ENCODE measurements around the gene ATP2B2. TPM values are rescaled to one million over a fixed set of nuclear protein-coding genes. Genes with fewer than 3 reads are reported as not detected.

ATP2B2 gene
- total RNA-seq, 1 donor from 2014 or later, result 0.42 TPM

DNA sequence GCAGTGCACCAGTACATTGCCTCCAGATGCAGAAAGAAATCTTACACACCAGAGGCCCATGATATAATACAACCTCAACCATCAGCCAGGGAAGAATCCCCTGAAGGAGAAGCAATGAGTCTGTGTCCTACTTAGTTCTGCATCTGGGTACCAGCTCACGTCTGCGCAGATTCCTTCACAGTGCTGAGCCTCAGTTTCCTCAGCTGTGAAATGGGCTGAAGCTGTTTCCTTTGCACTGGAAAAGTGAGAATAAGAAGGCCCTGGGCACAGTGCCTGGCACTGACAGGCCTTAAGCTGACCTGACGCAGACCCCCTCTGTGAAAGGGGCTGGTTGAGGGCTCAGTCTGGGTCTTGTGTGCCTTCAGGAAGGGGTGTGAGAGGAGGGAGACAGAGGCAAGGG is 20.7 kb downstream of the ATP2B2 start:
- TF ChIP-seq, protein P1, sequence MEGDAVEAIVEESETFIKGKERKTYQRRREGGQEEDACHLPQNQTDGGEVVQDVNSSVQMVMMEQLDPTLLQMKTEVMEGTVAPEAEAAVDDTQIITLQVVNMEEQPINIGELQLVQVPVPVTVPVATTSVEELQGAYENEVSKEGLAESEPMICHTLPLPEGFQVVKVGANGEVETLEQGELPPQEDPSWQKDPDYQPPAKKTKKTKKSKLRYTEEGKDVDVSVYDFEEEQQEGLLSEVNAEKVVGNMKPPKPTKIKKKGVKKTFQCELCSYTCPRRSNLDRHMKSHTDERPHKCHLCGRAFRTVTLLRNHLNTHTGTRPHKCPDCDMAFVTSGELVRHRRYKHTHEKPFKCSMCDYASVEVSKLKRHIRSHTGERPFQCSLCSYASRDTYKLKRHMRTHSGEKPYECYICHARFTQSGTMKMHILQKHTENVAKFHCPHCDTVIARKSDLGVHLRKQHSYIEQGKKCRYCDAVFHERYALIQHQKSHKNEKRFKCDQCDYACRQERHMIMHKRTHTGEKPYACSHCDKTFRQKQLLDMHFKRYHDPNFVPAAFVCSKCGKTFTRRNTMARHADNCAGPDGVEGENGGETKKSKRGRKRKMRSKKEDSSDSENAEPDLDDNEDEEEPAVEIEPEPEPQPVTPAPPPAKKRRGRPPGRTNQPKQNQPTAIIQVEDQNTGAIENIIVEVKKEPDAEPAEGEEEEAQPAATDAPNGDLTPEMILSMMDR (conservative IDR thresholded peaks at IDR 0.05), result no peak
- H3K4me1 Mint-ChIP-seq, result no peaks in the 10 kb centered on the region
- H3K36me3 Mint-ChIP-seq (ENCODE audit: low read depth), result no peaks in the 10 kb centered on the region
- no peak overlapping the region for H3K4me3 Mint-ChIP-seq
- H3K27ac Mint-ChIP-seq (ENCODE audit: unreplicated experiment), result no peak overlapping the region
- no peak for DNase-seq (ENCODE audit: low read depth, low spot score)
- no peaks in the 10 kb centered on the region for H3K9me3 Mint-ChIP-seq
- H3K27me3 Mint-ChIP-seq (ENCODE audit: low read depth), result peaks cover 9% of the 10 kb centered on the region

DNA sequence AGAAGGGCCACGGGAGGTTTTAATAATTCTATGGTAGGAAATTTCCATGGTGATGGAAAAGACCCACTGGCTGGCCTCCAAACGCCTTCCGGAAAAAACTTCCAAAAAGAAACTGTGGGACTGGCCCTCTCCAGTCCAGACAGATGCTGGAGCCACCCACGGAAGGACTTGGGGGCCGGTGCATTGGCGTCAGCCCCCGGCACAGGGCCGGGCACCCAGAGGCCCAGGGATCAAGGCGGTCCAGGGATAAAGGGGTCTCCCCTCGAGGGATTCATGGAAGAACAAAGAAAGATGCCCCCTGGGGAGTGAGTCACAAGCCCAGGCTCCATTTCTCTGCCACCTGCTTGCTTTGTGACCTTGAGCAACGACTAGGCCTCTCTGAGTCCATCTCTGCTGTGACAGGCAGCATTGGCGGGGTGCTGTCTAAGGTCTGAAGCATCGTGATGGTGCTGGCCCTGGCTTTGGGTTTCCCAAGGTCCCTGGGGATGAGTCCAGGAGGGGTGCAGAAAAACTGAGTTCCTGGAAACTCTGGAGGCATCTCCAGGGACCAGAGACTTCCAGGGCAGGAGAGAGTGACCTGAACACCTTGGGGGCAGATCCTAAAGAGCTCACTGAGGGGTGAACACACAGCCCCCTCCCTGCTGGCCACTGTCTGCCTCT is 21.6 kb downstream of the ATP2B2 start:
- H3K36me3 Mint-ChIP-seq (ENCODE audit: low read depth), result no peaks in the 10 kb centered on the region
- TF ChIP-seq, protein P1 (conservative IDR thresholded peaks at IDR 0.05), result no peak

DNA sequence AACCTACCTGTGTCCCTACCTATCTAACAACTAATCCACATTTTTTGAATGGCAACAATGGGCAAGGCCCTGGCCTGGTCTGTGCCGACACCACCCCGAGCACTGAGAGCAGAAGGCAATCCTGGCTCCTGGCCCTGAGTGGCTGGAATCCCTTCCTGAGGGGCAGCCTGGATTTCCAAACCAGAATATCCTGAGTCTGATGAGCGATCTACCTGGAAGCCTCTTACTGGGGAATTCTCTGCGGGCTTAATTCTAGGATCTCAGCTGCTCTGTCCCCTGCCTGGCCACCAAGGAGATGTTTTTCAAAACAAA is 22.1 kb downstream of the ATP2B2 start:
- Mint-ChIP-seq H3K4me1 (no peaks in the 10 kb centered on the region), H3K9me3 (peaks cover 7% of the 10 kb centered on the region), H3K4me3 (no peak overlapping the region), H3K27ac (ENCODE audit: unreplicated experiment) (peak overlapping the region; percentile 90), H3K27me3 (ENCODE audit: low read depth) (peaks cover 3% of the 10 kb centered on the region), H3K36me3 (ENCODE audit: low read depth) (no peaks in the 10 kb centered on the region)
- no peak for DNase-seq (ENCODE audit: low read depth, low spot score)
- TF ChIP-seq, protein P1 (conservative IDR thresholded peaks at IDR 0.05), result no peak

More for the DNA sequence above, 21.6 kb downstream of the ATP2B2 start:
- H3K4me1 Mint-ChIP-seq, result no peaks in the 10 kb centered on the region
- no peak overlapping the region for H3K4me3 Mint-ChIP-seq
- H3K27ac Mint-ChIP-seq (ENCODE audit: unreplicated experiment), result peak overlapping the region; percentile 12
- peaks cover 8% of the 10 kb centered on the region for H3K27me3 Mint-ChIP-seq (ENCODE audit: low read depth)
- no peak for DNase-seq (ENCODE audit: low read depth, low spot score)
- H3K9me3 Mint-ChIP-seq, result peaks cover 3% of the 10 kb centered on the region

DNA sequence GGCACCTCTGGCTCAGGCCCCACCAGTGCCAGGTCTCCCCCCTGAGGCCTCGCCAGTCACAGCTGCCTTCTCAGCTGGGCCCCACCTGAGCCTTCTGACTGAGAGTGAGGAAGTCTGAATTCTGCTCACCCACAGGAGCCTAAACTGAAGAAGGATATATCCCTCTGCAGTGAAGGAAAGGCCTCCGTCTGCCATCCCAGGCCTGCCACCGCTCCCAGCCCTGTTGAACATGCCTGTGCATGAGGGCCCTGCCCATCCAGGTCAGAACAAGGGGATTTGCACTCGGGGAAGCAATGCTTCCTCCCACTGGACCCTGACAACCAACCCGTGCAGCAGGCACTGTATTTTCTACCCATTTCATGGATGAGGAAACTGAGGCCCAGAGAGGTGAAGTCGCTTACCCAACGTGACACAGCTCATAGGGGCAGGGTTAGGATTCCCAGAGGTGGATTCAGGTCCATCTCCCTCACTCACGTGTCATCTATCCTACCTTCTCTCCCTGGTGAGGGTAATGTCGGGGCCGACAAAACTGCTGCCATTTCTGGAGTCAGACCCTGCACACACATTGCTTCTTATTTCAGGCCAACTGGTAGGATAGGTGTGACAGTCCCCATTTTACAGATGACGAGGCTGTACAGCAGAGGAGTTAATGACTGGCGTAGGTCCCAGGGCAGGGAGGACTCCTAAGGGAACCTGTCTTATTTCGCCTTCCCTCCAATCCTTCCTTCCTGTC is 22.6 kb downstream of the ATP2B2 start:
- TF ChIP-seq, protein P1 (conservative IDR thresholded peaks at IDR 0.05), result no peak

DNA sequence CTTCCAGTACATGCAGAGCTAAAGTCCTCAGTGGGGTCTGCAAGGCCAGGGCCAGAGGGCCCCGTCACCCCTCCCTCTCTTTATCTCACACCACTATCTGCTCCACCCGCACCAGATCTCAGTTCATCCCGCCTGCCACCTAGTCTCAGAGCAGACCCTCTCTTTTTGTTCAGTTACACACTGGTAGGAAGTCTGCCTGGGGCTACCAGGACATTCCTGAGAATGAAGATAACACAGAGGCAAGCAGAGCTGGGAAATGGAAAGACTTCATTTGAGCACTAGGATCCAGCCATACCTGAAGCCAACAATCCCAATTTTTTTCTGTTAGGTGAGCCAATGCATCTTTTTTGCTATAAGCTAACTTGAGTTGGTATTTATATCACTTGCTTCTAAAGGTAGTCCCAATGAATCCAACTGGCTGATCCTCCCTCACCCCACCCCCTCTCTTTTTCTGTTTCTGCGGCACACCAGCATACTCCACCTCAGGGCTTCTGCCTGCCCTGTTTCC is 24.5 kb downstream of the ATP2B2 start:
- no peak for DNase-seq (ENCODE audit: low read depth, low spot score)
- H3K27me3 Mint-ChIP-seq (ENCODE audit: low read depth), result peaks cover 3% of the 10 kb centered on the region
- no peaks in the 10 kb centered on the region for H3K36me3 Mint-ChIP-seq (ENCODE audit: low read depth)
- H3K27ac Mint-ChIP-seq (ENCODE audit: unreplicated experiment), result no peak overlapping the region
- H3K4me1 Mint-ChIP-seq, result no peaks in the 10 kb centered on the region
- H3K4me3 Mint-ChIP-seq, result no peak overlapping the region
- TF ChIP-seq, protein P1 (conservative IDR thresholded peaks at IDR 0.05), result no peak
- peaks cover 7% of the 10 kb centered on the region for H3K9me3 Mint-ChIP-seq

More for the DNA sequence above, 22.6 kb downstream of the ATP2B2 start:
- no peak for DNase-seq (ENCODE audit: low read depth, low spot score)
- Mint-ChIP-seq H3K4me3 (no peak overlapping the region), H3K27me3 (ENCODE audit: low read depth) (peaks cover 3% of the 10 kb centered on the region), H3K36me3 (ENCODE audit: low read depth) (no peaks in the 10 kb centered on the region), H3K4me1 (no peaks in the 10 kb centered on the region), H3K27ac (ENCODE audit: unreplicated experiment) (peak overlapping the region; percentile 90), H3K9me3 (peaks cover 7% of the 10 kb centered on the region)

Measured in neural crest cell (in vitro differentiated cells).